HL-60 (cell line): ENCODE measurements around the gene IFNGR2.

ENCODE experiments used
- POLR2AphosphoS5 ChIP-seq: IDR thresholded peaks from 2 replicates; pipeline ENCODE4 v1.6.1; 2012; ENCODE audit warnings: low read depth
- TF ChIP-seq, protein P1 (sequence below): IDR thresholded peaks from one replicate; pipeline ENCODE4 v1.5.1; 2011; ENCODE audit warnings: low read length, control low read depth, inconsistent platforms; ENCODE audit not compliant: insufficient read depth

DNA sequence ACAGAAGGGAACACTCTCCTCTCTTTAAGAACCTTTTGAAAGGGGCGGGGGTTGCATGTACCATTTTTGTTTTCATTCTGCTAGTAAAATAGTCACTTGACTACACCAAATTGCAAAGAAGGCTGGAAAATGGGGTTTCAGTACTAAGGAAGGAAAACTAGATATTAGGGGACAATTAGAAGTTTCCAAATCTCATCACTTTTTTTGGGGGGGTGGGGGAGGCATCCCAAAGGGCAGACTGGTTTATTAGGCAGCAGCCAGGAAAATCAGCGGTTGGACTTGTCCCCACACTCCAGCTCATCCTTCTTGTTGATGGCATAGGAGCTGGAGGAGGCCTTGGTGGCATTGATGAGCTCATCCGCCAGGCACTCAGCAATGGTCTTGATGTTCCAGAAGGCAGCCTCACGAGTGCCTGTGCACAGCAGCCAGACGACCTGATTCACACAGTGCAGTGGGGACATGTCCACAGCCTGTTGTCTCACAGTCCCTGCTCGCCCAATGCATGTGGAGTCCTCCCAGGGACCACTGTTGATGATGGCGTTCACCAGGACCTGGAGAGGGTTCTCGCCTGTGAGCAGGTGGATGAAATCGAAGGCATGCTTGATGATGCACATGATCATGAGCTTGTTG, 78.2 kb downstream of the IFNGR2 start:
- TF ChIP-seq, protein P1, sequence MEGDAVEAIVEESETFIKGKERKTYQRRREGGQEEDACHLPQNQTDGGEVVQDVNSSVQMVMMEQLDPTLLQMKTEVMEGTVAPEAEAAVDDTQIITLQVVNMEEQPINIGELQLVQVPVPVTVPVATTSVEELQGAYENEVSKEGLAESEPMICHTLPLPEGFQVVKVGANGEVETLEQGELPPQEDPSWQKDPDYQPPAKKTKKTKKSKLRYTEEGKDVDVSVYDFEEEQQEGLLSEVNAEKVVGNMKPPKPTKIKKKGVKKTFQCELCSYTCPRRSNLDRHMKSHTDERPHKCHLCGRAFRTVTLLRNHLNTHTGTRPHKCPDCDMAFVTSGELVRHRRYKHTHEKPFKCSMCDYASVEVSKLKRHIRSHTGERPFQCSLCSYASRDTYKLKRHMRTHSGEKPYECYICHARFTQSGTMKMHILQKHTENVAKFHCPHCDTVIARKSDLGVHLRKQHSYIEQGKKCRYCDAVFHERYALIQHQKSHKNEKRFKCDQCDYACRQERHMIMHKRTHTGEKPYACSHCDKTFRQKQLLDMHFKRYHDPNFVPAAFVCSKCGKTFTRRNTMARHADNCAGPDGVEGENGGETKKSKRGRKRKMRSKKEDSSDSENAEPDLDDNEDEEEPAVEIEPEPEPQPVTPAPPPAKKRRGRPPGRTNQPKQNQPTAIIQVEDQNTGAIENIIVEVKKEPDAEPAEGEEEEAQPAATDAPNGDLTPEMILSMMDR = no peak
- no peak for TF ChIP-seq POLR2AphosphoS5
